A549 (cell line): ENCODE data around the gene ZNF133.

Source experiments
- CTCF ChIP-seq: fragments of >200 bp; sonication (Bioruptor Twin); formaldehyde crosslinking; IDR thresholded peaks from 3 replicates; pipeline ENCODE4 v1.5.1; 2016
- EHMT2 ChIP-seq: fragments of 200-600 bp; sonication (generic); IDR thresholded peaks from 2 replicates; pipeline ENCODE4 v1.6.1; 2016; ENCODE audit warnings: antibody characterized with exemption, low read depth, mild to moderate bottlenecking, moderate library complexity
- ELK1 ChIP-seq: fragments of 150-350 bp; IDR thresholded peaks from 2 replicates; pipeline ENCODE4 v1.6.1; 2014; ENCODE audit warnings: low read depth, mild to moderate bottlenecking, low read length
- EP300 ChIP-seq, 2 experiments: fragments of >200 bp; sonication (Bioruptor Twin); formaldehyde crosslinking; IDR thresholded peaks; 2 replicates in 1 of 2; 3 replicates in 1 of 2; pipeline ENCODE4 v1.6.1; 2016 to 2017
- JUN ChIP-seq, 2 experiments: fragments of >200 bp; sonication (Bioruptor Twin); formaldehyde crosslinking; IDR thresholded peaks; 2 replicates in 1 of 2; 3 replicates in 1 of 2; pipeline ENCODE4 v1.6.1; 2016 to 2017
- JUNB ChIP-seq: fragments of >200 bp; sonication (Bioruptor Twin); formaldehyde crosslinking; IDR thresholded peaks from 2 replicates; pipeline ENCODE4 v1.6.1; 2016
- KDM1A ChIP-seq: fragments of 200-600 bp; sonication (generic); IDR thresholded peaks from 2 replicates; pipeline ENCODE4 v1.6.1; 2016; ENCODE audit warnings: low read depth, mild to moderate bottlenecking
- PBX3 ChIP-seq: IDR thresholded peaks from 2 replicates; pipeline ENCODE4 v1.6.1; 2012
- POLR2A ChIP-seq: IDR thresholded peaks from 2 replicates; pipeline ENCODE4 v1.6.1; 2012; ENCODE audit warnings: mild to moderate bottlenecking, low read length
- RNF2 ChIP-seq: fragments of 200-600 bp; sonication (generic); IDR thresholded peaks from 2 replicates; pipeline ENCODE4 v1.6.1; 2016; ENCODE audit warnings: low read depth, mild to moderate bottlenecking, antibody characterized with exemption, moderate library complexity, borderline replicate concordance

GRCh38 chr20:18276821-18277220 is 11.5 kb upstream of the ZNF133 start:
- TF ChIP-seq RNF2 (no peak), CTCF (peak; percentile 94), KDM1A (no peak), JUNB (no peak), POLR2A (no peak), EHMT2 (no peak), PBX3 (no peak), EP300 (IDR thresholded peaks at IDR 0.05) (no peak), JUN (IDR thresholded peaks at IDR 0.05) (no peak), ELK1 (no peak)
